NB4 (cell line): ENCODE data around the gene NTNG1.

Experiments
- TF ChIP-seq, protein P1 (sequence below): IDR thresholded peaks from 2 replicates; pipeline ENCODE4 v1.6.1; 2011; ENCODE audit warnings: low read depth, low read length
- TF ChIP-seq, protein P2 (sequence below): IDR thresholded peaks from one replicate; pipeline ENCODE4 v1.5.1; 2012; ENCODE audit warnings: low read depth, low read length

DNA sequence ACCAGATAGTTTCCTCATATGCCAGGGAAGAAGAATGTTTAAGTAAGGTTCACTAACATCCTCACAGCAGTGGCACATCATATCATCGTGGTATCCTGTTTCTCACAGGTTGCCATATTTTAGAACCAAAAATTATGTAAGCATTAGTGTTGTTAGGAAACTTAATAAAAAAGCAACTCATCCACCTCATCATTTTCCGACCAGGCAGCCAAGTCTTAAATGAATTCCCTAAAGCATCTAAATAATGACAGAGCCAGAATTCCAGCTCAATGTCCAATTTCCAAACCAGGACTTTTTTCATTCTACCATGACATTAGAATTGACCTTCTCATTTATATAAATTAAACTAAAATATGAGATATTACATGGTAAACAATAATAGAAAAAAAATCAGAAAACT is 272.7 kb downstream of the NTNG1 start:
- TF ChIP-seq, protein P1, sequence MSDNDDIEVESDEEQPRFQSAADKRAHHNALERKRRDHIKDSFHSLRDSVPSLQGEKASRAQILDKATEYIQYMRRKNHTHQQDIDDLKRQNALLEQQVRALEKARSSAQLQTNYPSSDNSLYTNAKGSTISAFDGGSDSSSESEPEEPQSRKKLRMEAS, result no peak
- TF ChIP-seq, protein P2, sequence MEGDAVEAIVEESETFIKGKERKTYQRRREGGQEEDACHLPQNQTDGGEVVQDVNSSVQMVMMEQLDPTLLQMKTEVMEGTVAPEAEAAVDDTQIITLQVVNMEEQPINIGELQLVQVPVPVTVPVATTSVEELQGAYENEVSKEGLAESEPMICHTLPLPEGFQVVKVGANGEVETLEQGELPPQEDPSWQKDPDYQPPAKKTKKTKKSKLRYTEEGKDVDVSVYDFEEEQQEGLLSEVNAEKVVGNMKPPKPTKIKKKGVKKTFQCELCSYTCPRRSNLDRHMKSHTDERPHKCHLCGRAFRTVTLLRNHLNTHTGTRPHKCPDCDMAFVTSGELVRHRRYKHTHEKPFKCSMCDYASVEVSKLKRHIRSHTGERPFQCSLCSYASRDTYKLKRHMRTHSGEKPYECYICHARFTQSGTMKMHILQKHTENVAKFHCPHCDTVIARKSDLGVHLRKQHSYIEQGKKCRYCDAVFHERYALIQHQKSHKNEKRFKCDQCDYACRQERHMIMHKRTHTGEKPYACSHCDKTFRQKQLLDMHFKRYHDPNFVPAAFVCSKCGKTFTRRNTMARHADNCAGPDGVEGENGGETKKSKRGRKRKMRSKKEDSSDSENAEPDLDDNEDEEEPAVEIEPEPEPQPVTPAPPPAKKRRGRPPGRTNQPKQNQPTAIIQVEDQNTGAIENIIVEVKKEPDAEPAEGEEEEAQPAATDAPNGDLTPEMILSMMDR, result no peak
